ENCODE results near the gene MYO9B. TPM values are rescaled to one million over a fixed set of nuclear protein-coding genes. Genes with fewer than 3 reads are reported as not detected.
A peak's percentile ranks its signal among the peaks of the same experiment; 100 is the strongest.

MYO9B gene
- total and polyA plus RNA-seq, 9 of the 15 experiments (the other 6 are each of a cell fraction or from before 2014, with no cell fraction given) = 2.4 to 77.6 (median 23.0) TPM

- TF ChIP-seq CREB5 (CRISPR knock-in tag; IDR thresholded peaks at IDR 0.05) (no peak), RBM34 (IDR thresholded peaks at IDR 0.05; ENCODE audit: borderline replicate concordance, insufficient read depth, low read length) (no peak), TAF9B (IDR thresholded peaks at IDR 0.05; ENCODE audit: partially characterized antibody) (no peak), CGGBP1 (CRISPR knock-in tag; IDR thresholded peaks at IDR 0.05) (no peak), ESRRB (CRISPR knock-in tag; IDR thresholded peaks at IDR 0.05; ENCODE audit: borderline replicate concordance) (no peak), MTA1 (IDR thresholded peaks at IDR 0.05; ENCODE audit: borderline replicate concordance) (no peak), DNMT1 (IDR thresholded peaks at IDR 0.05) (peak; percentile 93; the same call in 1 of the 2 replicates), SAFB2 (IDR thresholded peaks at IDR 0.05; ENCODE audit: borderline replicate concordance, low read depth, low read length, severe bottlenecking) (no peak), ARID3B (CRISPR knock-in tag; IDR thresholded peaks at IDR 0.05; ENCODE audit: borderline replicate concordance) (no peak), ZNF277 (CRISPR knock-in tag; IDR thresholded peaks at IDR 0.05; ENCODE audit: borderline replicate concordance) (no peak), GABPB1 (CRISPR knock-in tag; IDR thresholded peaks at IDR 0.05) (no peak), FIP1L1 (IDR thresholded peaks at IDR 0.05; ENCODE audit: low read depth, low read length, poor library complexity, severe bottlenecking) (no peak), PBX2 (CRISPR knock-in tag; IDR thresholded peaks at IDR 0.05; ENCODE audit: low read depth) (no peak), PBX2 (tag; conservative IDR thresholded peaks at IDR 0.05; ENCODE audit: low read depth) (peak; percentile 62), SMAD4 (CRISPR knock-in tag; conservative IDR thresholded peaks at IDR 0.05) (0 out of 2 replicates have a peak, but pooled peaks have one; percentile 18), HNRNPLL (IDR thresholded peaks at IDR 0.05; ENCODE audit: low read depth, low read length, poor library complexity, severe bottlenecking) (no peak), TFAP4 (CRISPR knock-in tag; IDR thresholded peaks at IDR 0.05; ENCODE audit: borderline replicate concordance) (no peak), ZNF316 (IDR thresholded peaks at IDR 0.05) (peak; percentile 99)
Observed at GRCh38 chr19:17097593-17098126, 22.1 kb downstream of the MYO9B start (continued).
